Lung (tissue), 12 donors: ENCODE data around the gene CPSF4L. TPM values are rescaled to one million over a fixed set of nuclear protein-coding genes. Genes with fewer than 3 reads are reported as not detected.
A peak's percentile ranks its signal among the peaks of the same experiment; 100 is the strongest.

Experiments used
- ATAC-seq: fragments of 200-7000 bp; cut with Tn5 transposase; one replicate; pipeline ENCODE4 v1.9.1; 2020; ENCODE audit warnings: moderate number of reproducible peaks; ENCODE audit not compliant: insufficient read depth, low FRiP score
- DNase-seq, 3 donors: peaks; one replicate each; pipeline ENCODE4 v3.0.0-alpha.2; 2013 to 2017
- H3K27ac ChIP-seq, 2 donors: one replicate each; pipeline ENCODE4 v1.5.1; 2013; ENCODE audit warnings: mild to moderate bottlenecking in 2 of 2, moderate library complexity in 2 of 2, control low read depth in 1 of 2, inconsistent platforms in 1 of 2, low read depth in 1 of 2, low read length in 1 of 2
- H3K27me3 ChIP-seq, 3 donors: one replicate each; pipeline ENCODE4 v1.5.1; 2013; ENCODE audit warnings: low read length in 2 of 3; ENCODE audit not compliant: control insufficient read depth in 3 of 3, insufficient read depth in 3 of 3
- H3K36me3 ChIP-seq, 4 donors: one replicate each; pipeline ENCODE4 v1.5.1; 2013; ENCODE audit warnings: low read length in 4 of 4, mild to moderate bottlenecking in 1 of 4, moderate library complexity in 1 of 4; ENCODE audit not compliant: control insufficient read depth in 4 of 4, insufficient read depth in 4 of 4
- H3K4me1 ChIP-seq, 5 donors: one replicate each; pipeline ENCODE4 v1.5.1; 2013; ENCODE audit warnings: low read length in 5 of 5, mild to moderate bottlenecking in 2 of 5, moderate library complexity in 1 of 5; ENCODE audit not compliant: control insufficient read depth in 5 of 5, insufficient read depth in 5 of 5
- H3K4me3 ChIP-seq: one replicate; pipeline ENCODE4 v1.5.1; 2013; ENCODE audit warnings: mild to moderate bottlenecking, control low read depth, moderate library complexity
- H3K9ac ChIP-seq, 2 donors: one replicate each; pipeline ENCODE4 v1.5.1; 2013; ENCODE audit warnings: low read length in 2 of 2, control low read depth in 1 of 2; ENCODE audit not compliant: insufficient read depth in 1 of 2
- H3K9me3 ChIP-seq, 4 donors: one replicate each; pipeline ENCODE4 v1.5.1; 2013; ENCODE audit warnings: low read length in 3 of 4, mild to moderate bottlenecking in 1 of 4, moderate library complexity in 1 of 4; ENCODE audit not compliant: control insufficient read depth in 4 of 4, insufficient read depth in 3 of 4
- CTCF ChIP-seq: IDR thresholded peaks from 2 replicates; pipeline ENCODE4 v1.5.1; 2012; ENCODE audit warnings: mild to moderate bottlenecking; ENCODE audit errors: control extremely low read depth, extremely low read depth
- WGBS, 2 donors: extraction: QIAGEN DNeasy Blood & Tissue Kit; methylation state at CpG; one replicate each; pipeline ENCODE4 v1.1.7; 2013; 5-methylcytosine and 5-hydroxymethylcytosine counted together
- polyA plus RNA-seq, 2 donors: library from polyadenylated mRNA; stranded (reverse); fragments of 200-250 nt; gene quantifications; one replicate each; pipeline ENCODE4 v1.2.1, GENCODE V29; 2013
- total RNA-seq, 2 donors: library from RNA; depleted of rRNA in 1 of 2; stranded (reverse); fragments of >200 nt in 1 of 2; gene quantifications; one replicate each; pipeline ENCODE4 v1.2.1, GENCODE V29; 2014 to 2021
- donor health status: control.
- donor health status: control.
- donor health status: Bipolar disorder and iron deficiency.
- donor health status: healthy.
- donor health status: DM: yes; HTN: yes; CAD: no.

CPSF4L gene
- total and polyA plus RNA-seq, 4 donors = not detected

- no peak overlapping the region for H3K27ac ChIP-seq
- no peaks in the 10 kb centered on the region for H3K27me3 ChIP-seq
- no peak overlapping the region for H3K4me3 ChIP-seq
- no peak for TF ChIP-seq CTCF
- 54 to 78% methylated on average over 3 of the region's 3 CpGs for WGBS, 2 donors
- peaks cover 0 to 16% (median 9%) of the 10 kb centered on the region in 5 donors for H3K4me1 ChIP-seq
- no peak overlapping the region for H3K9ac ChIP-seq
- H3K9me3 ChIP-seq = no peaks in the 10 kb centered on the region
- no peaks in the 10 kb centered on the region for H3K36me3 ChIP-seq
- ATAC-seq (no peak), DNase-seq (no peak)
These were observed 35.0 kb downstream of the CPSF4L start for GRCh38 chr17:73226556-73227172.

GRCh38 chr17:73224663-73225305, 36.9 kb downstream of the CPSF4L start:
- no peak for ATAC-seq
- no peak for TF ChIP-seq CTCF
- H3K4me3 ChIP-seq = no peak overlapping the region
- 84 to 92% methylated on average over 5 of the region's 5 CpGs for WGBS, 2 donors
- H3K36me3 ChIP-seq = no peaks in the 10 kb centered on the region
- peaks cover 0 to 10% (median 5%) of the 10 kb centered on the region in 5 donors for H3K4me1 ChIP-seq
- H3K9ac ChIP-seq = no peak overlapping the region
- H3K9me3 ChIP-seq = no peaks in the 10 kb centered on the region
- no peak for DNase-seq
- no peaks in the 10 kb centered on the region for H3K27me3 ChIP-seq
- peak overlapping the region in 1 of 2 donors; percentile 4 for H3K27ac ChIP-seq

- peaks cover 0 to 8% (median 5%) of the 10 kb centered on the region in 5 donors for H3K4me1 ChIP-seq
- H3K9me3 ChIP-seq = no peaks in the 10 kb centered on the region
- 88 to 95% methylated on average over 2 of the region's 2 CpGs for WGBS, 2 donors
- H3K9ac ChIP-seq = no peak overlapping the region
- H3K27ac ChIP-seq = no peak overlapping the region
- H3K36me3 ChIP-seq = no peaks in the 10 kb centered on the region
- no peaks in the 10 kb centered on the region for H3K27me3 ChIP-seq
- no peak for TF ChIP-seq CTCF
- no peak for DNase-seq
- ATAC-seq = no peak
- H3K4me3 ChIP-seq = no peak overlapping the region
These were observed 37.4 kb downstream of the CPSF4L start for GRCh38 chr17:73224237-73224636.
